GM21515 (cell line): ENCODE data around the gene LDLRAD3.

ENCODE experiments used
- ATAC-seq: cut with Tn5 transposase; IDR thresholded peaks from one replicate; pipeline ENCODE4 v1.9.1; 2021; ENCODE audit not compliant: unreplicated experiment

Gene LDLRAD3

GRCh38 chr11:36126678-36127077, 182.8 kb downstream of the LDLRAD3 start:
- ATAC-seq = no peak

DNA sequence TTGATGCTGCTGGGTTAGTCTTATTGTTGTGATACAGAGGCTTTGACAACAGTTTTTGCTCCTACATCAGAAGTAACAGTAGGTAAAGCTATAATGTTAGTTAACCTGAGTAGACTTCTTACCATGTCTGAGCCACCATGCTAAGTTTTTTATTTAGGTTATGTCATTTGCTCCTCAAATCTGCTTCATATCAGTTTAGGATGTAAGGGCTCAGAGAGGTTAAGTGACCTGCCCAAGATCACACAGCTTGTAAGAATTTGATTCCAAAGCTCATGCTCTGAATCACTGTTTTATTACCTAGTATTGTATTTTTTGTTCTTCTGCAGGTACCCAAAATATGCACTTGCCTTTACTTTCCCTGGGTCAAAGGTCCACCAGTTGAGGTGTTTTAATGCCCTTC, 183.7 kb downstream of the LDLRAD3 start:
- ATAC-seq = no peak

- no peak for ATAC-seq
Observed at GRCh38 chr11:36129955-36130354, 186.1 kb downstream of the LDLRAD3 start.

GRCh38 chr11:36130401-36130800, 186.5 kb downstream of the LDLRAD3 start:
- no peak for ATAC-seq

DNA sequence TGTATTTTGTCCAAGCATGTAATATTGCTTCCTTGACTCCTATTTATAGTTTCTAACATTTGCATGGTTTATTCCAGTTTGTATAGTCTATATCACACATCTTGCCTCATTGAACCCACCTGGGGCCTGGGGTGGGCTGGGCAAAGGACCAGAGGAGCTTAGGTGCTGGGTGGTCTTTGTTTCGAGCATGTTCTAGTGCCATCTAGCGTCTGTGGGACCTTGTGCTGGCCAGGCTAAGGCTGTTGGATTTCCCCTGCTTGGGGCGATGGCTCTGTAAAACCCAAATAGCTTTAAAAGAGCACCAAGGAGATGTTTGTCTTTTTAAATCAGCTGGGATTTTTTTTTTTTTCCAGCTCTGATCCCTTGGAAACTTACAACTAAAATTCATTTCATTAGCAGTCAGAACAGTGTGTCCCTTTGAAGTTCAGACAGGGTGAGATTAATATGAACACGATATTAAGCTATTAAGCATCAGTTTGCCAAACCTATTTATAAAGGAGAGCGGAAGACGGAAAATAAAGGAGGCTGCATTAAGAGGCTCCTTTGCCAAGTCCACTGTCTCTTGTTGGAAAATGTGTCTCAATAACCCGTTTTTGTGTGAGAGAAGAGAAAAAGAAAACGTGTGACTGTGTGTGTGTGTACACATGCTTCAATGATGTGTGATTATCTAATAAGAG, 188.0 kb downstream of the LDLRAD3 start:
- ATAC-seq = no peak

- ATAC-seq = no peak
Observed at GRCh38 chr11:36132940-36133339, 189.1 kb downstream of the LDLRAD3 start.

GRCh38 chr11:36135076-36135475, 191.2 kb downstream of the LDLRAD3 start:
- ATAC-seq = no peak

GRCh38 chr11:36139767-36140166, 195.9 kb downstream of the LDLRAD3 start:
- ATAC-seq = no peak

GRCh38 chr11:36141196-36141953, 197.5 kb downstream of the LDLRAD3 start:
- ATAC-seq = no peak

- no peak for ATAC-seq
Observed at GRCh38 chr11:36141956-36142355, 198.1 kb downstream of the LDLRAD3 start.

DNA sequence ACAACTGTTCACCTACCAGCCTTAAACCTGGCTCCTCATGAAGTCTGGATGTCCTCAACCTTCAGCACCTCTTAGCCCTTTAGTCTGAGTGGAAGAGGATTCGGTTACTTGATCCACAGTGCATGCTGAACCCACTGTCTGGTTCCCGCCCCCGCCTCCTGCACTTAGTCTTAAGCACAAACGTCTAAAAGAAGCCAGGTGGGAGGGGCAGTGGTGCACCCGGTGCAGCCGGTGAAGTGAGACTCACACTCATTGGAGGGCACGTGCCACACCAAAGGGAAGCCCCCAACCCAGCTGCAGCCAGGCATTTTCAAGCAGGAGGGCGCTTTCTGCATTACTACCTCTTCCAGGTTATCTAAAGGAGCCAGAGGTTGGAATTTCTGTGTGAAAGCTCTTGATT, 198.6 kb downstream of the LDLRAD3 start:
- ATAC-seq = no peak

DNA sequence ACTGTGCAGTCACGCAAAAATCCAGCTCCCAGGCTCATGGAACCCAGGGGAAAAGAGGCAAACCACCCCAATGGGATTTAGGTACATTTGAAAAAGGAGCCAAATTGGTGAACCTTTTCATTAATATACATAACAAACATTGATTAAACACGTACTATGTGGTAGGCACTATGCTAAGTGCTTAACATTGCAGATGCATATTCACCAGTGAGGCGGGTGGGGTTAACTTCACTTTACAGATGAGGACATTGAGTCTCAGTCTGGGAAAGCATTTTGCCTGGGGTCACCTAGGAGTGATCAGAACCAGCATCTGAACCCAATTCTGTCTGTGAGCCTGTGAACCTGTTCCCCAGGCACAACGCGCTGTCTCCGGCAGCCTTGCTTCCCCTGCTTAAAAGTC, 199.0 kb downstream of the LDLRAD3 start:
- no peak for ATAC-seq

DNA sequence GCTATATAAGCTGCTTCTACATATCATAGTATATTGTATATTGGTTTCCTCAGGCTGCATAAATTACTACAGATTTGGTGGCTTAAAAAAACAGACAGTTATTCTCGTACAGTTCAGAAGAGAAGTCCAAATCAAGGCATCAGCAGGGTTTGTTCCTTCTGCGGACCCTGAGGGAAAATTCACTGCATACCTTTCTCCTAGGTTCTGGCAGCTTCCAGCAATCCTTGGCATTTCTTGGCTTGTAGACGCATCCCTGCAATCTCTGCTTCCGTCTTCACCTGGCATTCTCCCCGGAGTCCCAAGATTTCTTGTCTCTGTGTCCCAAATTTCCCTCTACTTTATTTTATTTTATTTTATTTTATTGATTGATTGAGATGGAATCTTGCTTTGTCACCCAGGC, 202.6 kb downstream of the LDLRAD3 start:
- no peak for ATAC-seq

GRCh38 chr11:36147491-36147890, 203.6 kb downstream of the LDLRAD3 start:
- no peak for ATAC-seq

DNA sequence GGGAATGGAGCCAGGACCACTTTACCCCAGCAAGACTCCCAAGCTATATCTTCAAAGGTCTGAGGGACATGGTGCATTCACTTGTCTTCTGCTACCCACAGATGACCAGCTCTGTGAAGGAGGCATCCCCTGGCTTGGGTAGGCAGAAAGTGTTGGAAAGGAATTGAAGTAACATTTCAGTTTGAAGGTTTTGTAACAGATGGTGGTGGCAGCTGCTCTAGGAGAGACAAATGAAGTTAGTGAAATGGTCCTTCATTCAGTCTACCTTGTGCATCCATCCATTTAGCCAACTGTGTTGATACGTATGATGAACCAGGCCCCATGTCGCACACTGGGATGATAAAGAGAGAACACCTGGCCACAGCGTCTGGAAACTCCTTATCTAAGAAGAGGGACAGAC, 204.8 kb downstream of the LDLRAD3 start:
- no peak for ATAC-seq

DNA sequence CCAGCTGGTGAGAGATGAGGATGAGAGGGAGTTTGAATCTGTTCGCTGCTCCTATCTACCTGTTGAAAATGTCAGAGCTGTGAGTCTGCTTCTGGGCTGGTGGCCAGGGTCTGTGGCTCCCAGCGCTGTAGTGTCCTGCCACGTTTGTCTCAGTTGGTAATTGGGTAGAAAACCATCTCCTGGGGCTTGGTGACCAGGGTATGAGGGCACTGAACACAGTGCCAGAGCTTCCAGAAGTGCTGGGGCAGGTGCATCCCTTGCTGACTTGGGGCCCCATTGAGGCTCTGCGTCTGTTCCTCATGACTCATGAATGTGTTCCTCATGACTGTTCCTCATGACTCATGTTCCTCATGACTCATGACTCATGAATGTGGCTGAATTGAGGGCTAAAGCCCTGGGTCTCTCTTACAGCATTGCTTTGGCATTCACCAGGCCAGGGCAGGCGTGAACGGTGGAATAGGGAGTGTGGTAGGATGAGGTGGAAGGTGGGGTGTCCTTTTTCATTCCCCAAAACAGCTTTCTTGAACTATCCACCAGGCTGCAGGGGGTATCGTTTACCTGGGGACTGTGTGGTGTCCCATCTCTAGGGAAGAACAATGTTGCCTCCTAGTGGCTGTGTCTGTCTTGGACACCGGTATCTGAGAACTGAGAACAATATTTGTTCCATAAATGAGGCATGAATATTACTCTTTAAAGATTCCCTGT, 205.8 kb downstream of the LDLRAD3 start:
- peak; percentile 68 for ATAC-seq

- no peak for ATAC-seq
Observed at GRCh38 chr11:36150986-36151385, 207.1 kb downstream of the LDLRAD3 start.

DNA sequence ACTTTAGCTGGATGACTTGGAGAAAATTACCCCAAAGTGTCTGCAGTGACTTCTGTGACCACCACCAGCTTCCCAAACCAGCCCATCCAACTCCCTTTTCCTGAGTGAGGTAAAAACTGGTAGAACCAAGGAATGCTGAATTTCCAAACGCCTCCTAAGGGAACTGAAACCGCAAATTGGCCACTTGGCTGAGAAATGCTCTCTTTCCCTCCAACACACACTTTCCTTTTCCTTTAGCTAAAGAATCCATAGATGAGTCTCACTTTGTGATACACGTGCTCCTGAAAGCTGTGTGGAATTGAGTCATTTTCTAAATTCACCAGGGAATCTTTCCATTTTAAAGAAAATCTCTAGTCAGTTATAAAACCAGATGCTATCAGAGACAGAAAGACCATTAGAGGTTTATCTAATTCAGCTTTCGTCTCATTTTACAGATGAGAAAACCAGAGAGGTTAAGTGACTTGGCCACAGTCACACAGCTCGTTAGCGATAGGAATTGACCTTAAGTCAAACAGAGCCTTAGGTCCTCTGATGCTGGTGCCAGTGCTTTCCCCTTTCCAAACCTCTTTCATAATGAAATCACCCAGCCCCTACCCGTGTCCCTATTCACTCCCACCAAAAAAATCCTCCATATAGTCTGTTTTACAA, 208.2 kb downstream of the LDLRAD3 start:
- ATAC-seq = no peak

GRCh38 chr11:36153551-36153950, 209.7 kb downstream of the LDLRAD3 start:
- ATAC-seq = no peak

GRCh38 chr11:36155124-36155561, 211.3 kb downstream of the LDLRAD3 start:
- ATAC-seq = no peak

GRCh38 chr11:36155770-36156160, 211.9 kb downstream of the LDLRAD3 start:
- ATAC-seq = no peak
